ENCODE data around the gene MAP3K20. TPM values are rescaled to one million over a fixed set of nuclear protein-coding genes. Genes with fewer than 3 reads are reported as not detected.
A peak's percentile ranks its signal among the peaks of the same experiment; 100 is the strongest.

MAP3K20 gene
- total and polyA plus RNA-seq, 2 donors from 2014 or later, result 3.9 to 25.6 TPM

DNA sequence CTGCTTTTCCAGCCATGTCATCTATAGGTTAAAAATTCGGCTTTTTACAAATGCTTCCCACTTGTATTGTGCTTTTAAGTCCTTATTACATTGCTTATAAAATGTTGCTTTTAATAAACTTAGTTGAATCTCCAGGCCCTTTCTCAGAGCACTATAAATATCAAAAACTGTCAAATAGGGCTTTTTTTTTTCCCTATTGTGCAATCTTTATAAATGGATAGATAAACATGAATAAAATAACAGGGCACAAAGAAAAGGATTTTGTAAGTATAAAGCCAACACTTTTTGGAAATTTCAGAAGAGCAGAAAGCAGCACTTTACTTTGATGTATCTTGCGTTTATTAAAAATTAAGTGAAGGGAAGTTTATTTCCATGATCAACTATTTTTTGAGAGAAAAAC lies 171.5 kb downstream of the MAP3K20 start:
- intact Hi-C loops (cut with DNase I), result no loop called here

DNA sequence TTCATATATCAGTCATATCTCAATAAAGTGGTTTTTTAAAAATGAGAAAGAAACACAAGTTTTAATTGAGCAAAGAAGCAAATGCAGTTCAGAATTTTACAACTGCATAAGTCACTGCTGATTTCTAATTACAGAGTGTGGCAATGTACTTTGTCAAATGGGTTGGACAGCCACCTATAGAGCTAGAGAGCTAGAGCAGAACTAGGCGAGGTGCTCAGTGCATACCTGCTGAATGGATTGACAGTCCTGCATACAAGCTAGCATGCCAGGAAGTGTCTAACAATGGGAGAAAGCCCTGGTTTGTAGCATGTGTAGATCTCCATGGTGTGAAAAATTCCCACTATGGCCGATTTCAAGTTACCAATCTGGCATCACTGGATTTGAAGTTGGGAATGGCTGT lies 172.7 kb downstream of the MAP3K20 start:
- no peaks in the 10 kb centered on the region for H3K4me1 ChIP-seq (ENCODE audit: control insufficient read depth in 2 of 3, insufficient read depth in 2 of 3, low read depth in 1 of 3, low read length in 3 of 3)
- no peaks in the 10 kb centered on the region for H3K27me3 ChIP-seq (ENCODE audit: control insufficient read depth, insufficient read depth, low read length)
- DNase-seq, result no peak
- no peak overlapping the region for H3K27ac ChIP-seq (ENCODE audit: low read depth in 2 of 2, low read length in 2 of 2)
- no peak for FAIRE-seq
- TF ChIP-seq, protein P1, sequence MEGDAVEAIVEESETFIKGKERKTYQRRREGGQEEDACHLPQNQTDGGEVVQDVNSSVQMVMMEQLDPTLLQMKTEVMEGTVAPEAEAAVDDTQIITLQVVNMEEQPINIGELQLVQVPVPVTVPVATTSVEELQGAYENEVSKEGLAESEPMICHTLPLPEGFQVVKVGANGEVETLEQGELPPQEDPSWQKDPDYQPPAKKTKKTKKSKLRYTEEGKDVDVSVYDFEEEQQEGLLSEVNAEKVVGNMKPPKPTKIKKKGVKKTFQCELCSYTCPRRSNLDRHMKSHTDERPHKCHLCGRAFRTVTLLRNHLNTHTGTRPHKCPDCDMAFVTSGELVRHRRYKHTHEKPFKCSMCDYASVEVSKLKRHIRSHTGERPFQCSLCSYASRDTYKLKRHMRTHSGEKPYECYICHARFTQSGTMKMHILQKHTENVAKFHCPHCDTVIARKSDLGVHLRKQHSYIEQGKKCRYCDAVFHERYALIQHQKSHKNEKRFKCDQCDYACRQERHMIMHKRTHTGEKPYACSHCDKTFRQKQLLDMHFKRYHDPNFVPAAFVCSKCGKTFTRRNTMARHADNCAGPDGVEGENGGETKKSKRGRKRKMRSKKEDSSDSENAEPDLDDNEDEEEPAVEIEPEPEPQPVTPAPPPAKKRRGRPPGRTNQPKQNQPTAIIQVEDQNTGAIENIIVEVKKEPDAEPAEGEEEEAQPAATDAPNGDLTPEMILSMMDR (IDR thresholded peaks at IDR 0.05; ENCODE audit: borderline replicate concordance, extremely low read depth, insufficient read depth), result no peak
- intact Hi-C loops (cut with DNase I), result no loop called here
- H3K9me3 ChIP-seq (ENCODE audit: control insufficient read depth in 2 of 3, insufficient read depth in 1 of 3, low read length in 3 of 3), result no peaks in the 10 kb centered on the region
- H3K9ac ChIP-seq (ENCODE audit: low read length in 3 of 3), result no peak overlapping the region
- H3K36me3 ChIP-seq (ENCODE audit: control insufficient read depth in 2 of 3, insufficient read depth in 3 of 3, low read length in 3 of 3), result no peaks in the 10 kb centered on the region
- H3K4me3 ChIP-seq (ENCODE audit: low read length in 3 of 3), result no peak overlapping the region

More for the DNA sequence above, 171.5 kb downstream of the MAP3K20 start:
- Histone ChIP-seq H3K27ac (ENCODE audit: low read depth in 2 of 2, low read length in 2 of 2) (no peak overlapping the region), H3K4me3 (ENCODE audit: low read length in 3 of 3) (no peak overlapping the region), H3K27me3 (ENCODE audit: control insufficient read depth, insufficient read depth, low read length) (no peaks in the 10 kb centered on the region), H3K4me1 (ENCODE audit: control insufficient read depth in 2 of 3, insufficient read depth in 2 of 3, low read depth in 1 of 3, low read length in 3 of 3) (no peaks in the 10 kb centered on the region), H3K9ac (ENCODE audit: low read length in 3 of 3) (no peak overlapping the region), H3K9me3 (ENCODE audit: control insufficient read depth in 2 of 3, insufficient read depth in 1 of 3, low read length in 3 of 3) (no peaks in the 10 kb centered on the region), H3K36me3 (ENCODE audit: control insufficient read depth in 2 of 3, insufficient read depth in 3 of 3, low read length in 3 of 3) (no peaks in the 10 kb centered on the region)
- DNase-seq (no peak), FAIRE-seq (no peak)
- TF ChIP-seq, protein P1 (IDR thresholded peaks at IDR 0.05; ENCODE audit: borderline replicate concordance, extremely low read depth, insufficient read depth), result no peak

DNA sequence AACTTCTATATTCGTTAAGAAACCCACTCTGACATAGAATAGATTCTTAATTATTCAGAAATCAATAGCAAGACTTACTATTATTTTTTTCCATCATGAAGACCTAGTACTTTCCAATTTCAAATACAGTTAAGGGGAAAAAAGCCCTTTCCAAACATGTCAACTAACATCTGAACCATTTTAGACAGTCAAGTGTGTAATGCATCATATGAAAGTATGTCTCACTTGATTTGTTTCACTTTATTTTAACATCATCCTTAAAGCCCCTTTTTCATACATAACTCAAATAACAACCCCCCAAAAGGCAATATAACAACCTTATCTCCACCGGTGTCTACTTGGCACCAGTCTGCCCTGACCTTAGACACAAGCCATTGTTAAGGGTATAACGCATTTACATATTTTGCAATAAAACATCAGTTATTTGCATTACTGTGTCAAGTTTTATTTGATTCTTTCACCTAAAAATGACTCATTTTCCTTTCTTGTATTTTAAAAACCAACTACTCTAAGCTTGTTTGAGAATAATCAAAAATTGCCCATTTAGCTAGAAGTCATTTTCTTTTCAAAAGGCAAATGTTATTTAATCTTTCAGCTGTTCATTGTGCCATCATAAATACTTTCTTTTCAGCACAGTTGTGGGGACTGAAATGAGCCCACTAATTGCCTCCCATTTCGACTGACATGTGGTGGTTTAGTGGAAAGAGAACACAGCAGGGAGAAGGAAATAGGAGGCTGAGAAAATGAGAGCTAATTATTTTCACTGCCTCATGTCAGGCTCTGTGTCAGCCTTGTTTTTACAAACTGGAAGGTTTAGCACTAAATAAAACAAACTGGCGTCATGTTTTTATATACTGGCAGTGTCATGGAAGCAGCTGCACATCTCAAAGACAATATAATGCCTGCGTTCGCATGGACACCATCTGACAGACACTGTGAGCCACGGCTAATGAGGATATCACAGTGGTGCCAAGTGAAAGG lies 174.3 kb downstream of the MAP3K20 start:
- TF ChIP-seq, protein P1 (IDR thresholded peaks at IDR 0.05; ENCODE audit: borderline replicate concordance, extremely low read depth, insufficient read depth), result no peak
- Histone ChIP-seq H3K36me3 (ENCODE audit: control insufficient read depth in 2 of 3, insufficient read depth in 3 of 3, low read length in 3 of 3) (no peaks in the 10 kb centered on the region), H3K4me1 (ENCODE audit: control insufficient read depth in 2 of 3, insufficient read depth in 2 of 3, low read depth in 1 of 3, low read length in 3 of 3) (no peaks in the 10 kb centered on the region), H3K27ac (ENCODE audit: low read depth in 2 of 2, low read length in 2 of 2) (no peak overlapping the region), H3K27me3 (ENCODE audit: control insufficient read depth, insufficient read depth, low read length) (no peaks in the 10 kb centered on the region), H3K9ac (ENCODE audit: low read length in 3 of 3) (no peak overlapping the region), H3K9me3 (ENCODE audit: control insufficient read depth in 2 of 3, insufficient read depth in 1 of 3, low read length in 3 of 3) (no peaks in the 10 kb centered on the region), H3K4me3 (ENCODE audit: low read length in 3 of 3) (no peak overlapping the region)
- FAIRE-seq, result no peak
- intact Hi-C loops (cut with DNase I), result no loop called here
- DNase-seq, result peak in 2 of 5 donors; percentile 11 to 25

Data from kidney (tissue), 14 donors.